ENCODE measurements around the gene NSD1.
"Not testable (repeated sequence)": the region's sequence is repeated elsewhere in the genome, so short reads cannot be mapped to it uniquely, and the experiment has no call there.

Gene NSD1

GRCh38 chr5:177232358-177232757 lies 98.8 kb downstream of the NSD1 start:
- no peak for DNase-seq

GRCh38 chr5:177232761-177233160 lies 99.2 kb downstream of the NSD1 start:
- DNase-seq: no peak

DNA sequence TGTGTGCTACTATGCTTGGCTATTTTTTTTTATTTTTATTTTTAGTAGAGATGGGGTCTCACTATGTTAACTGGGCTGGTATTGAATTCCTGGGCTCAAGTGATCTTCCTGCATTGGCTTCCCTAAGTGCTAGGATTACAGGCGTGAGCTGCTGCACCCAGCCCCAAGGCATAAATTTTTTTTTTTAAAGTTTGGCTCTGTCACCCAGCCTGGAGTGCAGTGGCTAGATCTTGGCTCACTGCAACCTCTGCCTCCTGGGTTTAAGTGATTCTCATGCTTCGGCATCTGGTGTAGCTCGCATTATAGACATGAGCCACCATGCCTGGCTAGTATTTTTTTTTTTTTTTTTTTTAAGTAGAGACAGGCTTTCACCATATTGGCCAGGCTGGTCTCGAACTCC lies 99.6 kb downstream of the NSD1 start:
- no peak for DNase-seq

- DNase-seq: no peak
Observed at GRCh38 chr5:177233802-177234201, 100.2 kb downstream of the NSD1 start.

DNA sequence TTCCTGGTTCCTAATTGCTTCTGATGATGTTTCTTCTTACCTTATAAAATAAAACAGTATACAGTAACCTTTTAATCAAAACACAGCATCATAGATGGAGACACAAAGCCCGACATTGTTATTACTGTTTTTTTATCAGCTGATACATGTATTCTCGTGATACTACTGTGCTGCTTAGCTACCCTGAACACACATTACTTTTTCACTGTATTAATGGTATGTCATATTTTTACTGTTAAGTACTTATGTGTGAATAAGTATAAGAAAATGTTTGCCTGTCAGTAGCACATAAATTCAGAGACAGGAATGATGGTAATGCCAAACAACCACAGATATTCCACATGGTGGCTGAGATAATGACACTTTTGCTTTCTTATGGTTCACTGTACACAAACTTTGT lies 101.3 kb downstream of the NSD1 start:
- no peak for DNase-seq

GRCh38 chr5:177241768-177242167 lies 108.2 kb downstream of the NSD1 start:
- DNase-seq: no peak

DNA sequence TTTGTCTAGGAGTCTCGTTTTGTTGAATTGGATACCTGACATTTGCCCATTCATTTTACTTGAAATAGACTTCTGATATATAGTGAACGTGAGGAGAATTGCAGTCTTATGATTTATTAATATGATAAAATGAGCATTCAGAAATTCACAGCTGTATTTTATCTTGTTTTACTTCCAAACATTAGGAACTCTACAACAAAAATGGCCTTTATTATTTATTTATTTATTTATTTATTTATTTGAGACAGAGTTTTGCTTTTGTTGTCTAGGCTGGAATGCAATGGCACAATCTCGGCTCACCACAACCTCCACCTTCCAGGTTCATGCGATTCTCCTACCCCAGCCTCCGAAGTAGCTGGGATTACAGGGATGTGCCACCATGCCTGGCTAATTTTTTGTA lies 108.7 kb downstream of the NSD1 start:
- no peak for DNase-seq

- no peak for DNase-seq
Observed at GRCh38 chr5:177249761-177250537, 116.4 kb downstream of the NSD1 start.

DNA sequence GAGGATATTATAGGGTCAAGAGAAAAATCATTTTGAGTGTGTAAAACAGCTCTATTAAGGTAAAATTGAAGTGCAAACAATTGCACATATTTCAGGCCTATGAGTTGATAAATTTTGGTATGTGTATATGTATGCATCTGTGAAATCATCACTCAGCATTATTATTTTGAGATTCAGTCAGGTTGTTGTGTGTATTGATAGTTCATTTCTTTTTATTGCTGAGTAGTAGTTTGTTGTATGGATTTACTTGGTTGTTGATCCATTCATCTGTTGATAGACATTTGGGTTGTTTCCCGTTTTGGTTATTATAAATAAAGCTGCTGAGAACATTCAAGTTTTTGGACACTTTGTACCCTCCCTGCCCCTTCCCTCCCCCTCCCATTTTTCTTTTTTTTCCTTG lies 119.7 kb downstream of the NSD1 start:
- DNase-seq: no peak

DNA sequence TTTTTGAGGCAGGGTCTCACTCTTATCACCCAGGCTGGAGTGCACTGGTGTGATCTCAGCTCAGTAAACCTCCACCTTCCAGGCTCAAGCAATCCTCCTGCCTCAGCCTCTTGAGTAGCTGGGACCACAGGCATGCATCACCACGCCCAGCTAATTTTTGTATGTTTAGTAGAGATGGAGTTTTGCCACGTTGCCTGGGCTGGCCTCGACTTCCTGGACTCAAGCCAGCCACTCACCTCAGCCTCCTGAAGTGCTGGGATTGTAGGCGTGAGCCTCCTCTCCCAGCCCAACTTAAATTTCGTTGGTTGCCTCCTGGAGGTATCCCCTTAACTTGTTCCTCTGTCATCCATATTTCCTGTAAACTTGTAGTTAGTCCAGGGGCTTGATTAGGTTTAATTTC lies 122.7 kb downstream of the NSD1 start:
- DNase-seq: no peak

DNA sequence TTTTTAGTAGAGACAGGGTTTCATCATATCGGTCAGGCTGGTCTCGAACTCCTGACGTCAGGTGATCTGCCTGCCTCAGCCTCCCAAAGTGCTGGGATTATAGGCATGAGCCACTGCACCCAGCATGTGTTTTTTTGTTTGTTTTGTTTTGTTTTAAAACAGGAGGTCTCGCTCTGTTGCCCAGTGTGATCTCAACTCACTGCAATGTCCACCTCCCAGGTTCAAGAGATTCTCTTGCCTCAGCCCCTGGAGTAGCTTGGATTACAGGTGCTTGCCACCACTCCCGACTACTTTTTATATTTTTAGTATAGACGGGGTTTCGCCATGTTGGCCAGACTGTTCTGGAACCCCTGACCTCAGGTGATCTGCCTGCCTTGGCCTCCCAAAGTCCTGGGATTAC lies 125.1 kb downstream of the NSD1 start:
- not testable (repeated sequence) for DNase-seq

GRCh38 chr5:177260961-177261360 lies 127.4 kb downstream of the NSD1 start:
- no peak for DNase-seq

DNA sequence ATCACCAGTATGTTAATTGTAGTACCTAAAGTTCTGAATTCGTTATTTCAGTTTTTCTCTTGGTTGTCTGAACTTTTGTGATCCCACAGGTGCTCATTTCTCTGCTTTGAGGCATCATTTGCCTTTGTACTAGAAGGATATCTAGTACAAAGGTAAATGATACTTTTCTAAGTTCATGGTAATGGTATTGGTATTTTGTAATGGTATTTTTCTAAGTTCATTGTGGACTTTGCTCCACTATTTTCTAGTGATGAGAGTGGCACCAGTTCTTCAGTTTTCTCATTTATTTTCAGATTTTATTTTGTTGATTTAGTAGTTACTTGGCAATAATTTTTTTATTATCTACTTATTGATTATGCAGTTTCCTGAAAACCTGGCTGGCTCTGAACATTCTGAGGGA lies 127.9 kb downstream of the NSD1 start:
- DNase-seq: no peak

- no peak for DNase-seq
Observed at GRCh38 chr5:177264178-177264577, 130.6 kb downstream of the NSD1 start.

- DNase-seq: no peak
Observed at GRCh38 chr5:177265395-177265794, 131.8 kb downstream of the NSD1 start.

GRCh38 chr5:177269232-177269895 lies 135.8 kb downstream of the NSD1 start:
- no peak for DNase-seq

DNA sequence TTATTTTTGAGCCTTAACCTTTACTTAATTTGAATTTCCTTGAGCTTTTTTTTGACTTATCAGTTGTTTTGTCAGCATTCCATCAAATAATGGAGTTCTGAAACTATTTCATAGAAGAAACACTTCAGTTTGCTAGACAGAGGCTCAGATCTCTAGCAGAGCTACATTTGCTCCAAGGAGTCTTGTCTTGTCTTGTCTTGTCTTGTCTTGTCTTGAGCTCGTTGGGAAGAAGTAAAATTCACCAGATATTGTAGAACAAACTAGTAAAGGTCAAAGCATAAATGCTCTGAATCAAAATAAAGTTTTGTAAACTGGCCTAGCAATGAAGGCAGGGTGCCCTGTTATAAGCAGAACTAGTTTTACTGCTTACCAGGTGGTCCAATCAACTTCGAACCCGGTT lies 136.4 kb downstream of the NSD1 start:
- DNase-seq: no peak

GRCh38 chr5:177270653-177271052 lies 137.1 kb downstream of the NSD1 start:
- no peak for DNase-seq

- no peak for DNase-seq
Observed at GRCh38 chr5:177271113-177271512, 137.5 kb downstream of the NSD1 start.

GRCh38 chr5:177275883-177276282 lies 142.3 kb downstream of the NSD1 start:
- no peak for DNase-seq

- DNase-seq: no peak
Observed at GRCh38 chr5:177276886-177277285, 143.3 kb downstream of the NSD1 start.

GRCh38 chr5:177288191-177288590 lies 154.6 kb downstream of the NSD1 start:
- no peak for DNase-seq

- DNase-seq: no peak
Observed at GRCh38 chr5:177290816-177291596, 157.4 kb downstream of the NSD1 start.

- no peak for DNase-seq
Observed at GRCh38 chr5:177291735-177292134, 158.2 kb downstream of the NSD1 start.
